ENCODE results near the gene FAM234B.

Gene FAM234B

GRCh38 chr12:13102461-13103195, 58.4 kb downstream of the FAM234B start:
- Mint-ChIP-seq H3K4me3 (peak overlapping the region; percentile 83), H3K36me3 (no peaks in the 10 kb centered on the region), H3K27me3 (no peaks in the 10 kb centered on the region), H3K9me3 (ENCODE audit: low read depth) (no peaks in the 10 kb centered on the region), H3K27ac (peak overlapping the region; percentile 79), H3K4me1 (ENCODE audit: low read depth) (peaks cover 48% of the 10 kb centered on the region)

- H3K9me3 Mint-ChIP-seq (ENCODE audit: low read depth) = no peaks in the 10 kb centered on the region
- H3K27me3 Mint-ChIP-seq = no peaks in the 10 kb centered on the region
- peak within 1 kb of the TSS; percentile 83 for H3K4me3 Mint-ChIP-seq
- H3K27ac Mint-ChIP-seq = peak within 1 kb of the TSS; percentile 79
- no peaks in the 10 kb centered on the region for H3K36me3 Mint-ChIP-seq
- peaks cover 39% of the 10 kb centered on the region for H3K4me1 Mint-ChIP-seq (ENCODE audit: low read depth)
Observed at GRCh38 chr12:13103391-13104033, 59.3 kb downstream of the FAM234B start, which contains the start of gene GSG1. Gene GSG1 (minus strand): TSS chr12:13103667. CDS start chr12:13103512, 155 bp downstream.

- H3K27ac Mint-ChIP-seq = peak overlapping the region; percentile 47
- H3K4me1 Mint-ChIP-seq (ENCODE audit: low read depth) = peaks cover 30% of the 10 kb centered on the region
Observed at GRCh38 chr12:13104409-13104808, 60.2 kb downstream of the FAM234B start.

GRCh38 chr12:13105781-13106180, 61.6 kb downstream of the FAM234B start:
- peaks cover 2% of the 10 kb centered on the region for H3K27me3 Mint-ChIP-seq
- H3K36me3 Mint-ChIP-seq = no peaks in the 10 kb centered on the region
- H3K4me3 Mint-ChIP-seq = no peak overlapping the region
- no peak overlapping the region for H3K27ac Mint-ChIP-seq
- H3K9me3 Mint-ChIP-seq (ENCODE audit: low read depth) = no peaks in the 10 kb centered on the region
- H3K4me1 Mint-ChIP-seq (ENCODE audit: low read depth) = peaks cover 18% of the 10 kb centered on the region

More at GRCh38 chr12:13104409-13104808, 60.2 kb downstream of the FAM234B start:
- Mint-ChIP-seq H3K9me3 (ENCODE audit: low read depth) (no peaks in the 10 kb centered on the region), H3K36me3 (no peaks in the 10 kb centered on the region), H3K4me3 (no peak overlapping the region), H3K27me3 (no peaks in the 10 kb centered on the region)

- peaks cover 16% of the 10 kb centered on the region for H3K4me1 Mint-ChIP-seq (ENCODE audit: low read depth)
- H3K27me3 Mint-ChIP-seq = peaks cover 2% of the 10 kb centered on the region
- no peaks in the 10 kb centered on the region for H3K36me3 Mint-ChIP-seq
- H3K4me3 Mint-ChIP-seq = no peak overlapping the region
- no peaks in the 10 kb centered on the region for H3K9me3 Mint-ChIP-seq (ENCODE audit: low read depth)
- H3K27ac Mint-ChIP-seq = no peak overlapping the region
Observed at GRCh38 chr12:13106666-13107065, 62.5 kb downstream of the FAM234B start.

GRCh38 chr12:13112968-13113367, 68.8 kb downstream of the FAM234B start:
- H3K4me1 Mint-ChIP-seq (ENCODE audit: low read depth) = no peaks in the 10 kb centered on the region
- peaks cover 5% of the 10 kb centered on the region for H3K27me3 Mint-ChIP-seq
- no peak overlapping the region for H3K4me3 Mint-ChIP-seq
- H3K27ac Mint-ChIP-seq = no peak overlapping the region
- H3K9me3 Mint-ChIP-seq (ENCODE audit: low read depth) = no peaks in the 10 kb centered on the region
- H3K36me3 Mint-ChIP-seq = no peaks in the 10 kb centered on the region

- Mint-ChIP-seq H3K4me1 (ENCODE audit: low read depth) (no peaks in the 10 kb centered on the region), H3K27me3 (peaks cover 5% of the 10 kb centered on the region), H3K27ac (no peak overlapping the region), H3K36me3 (no peaks in the 10 kb centered on the region), H3K4me3 (no peak overlapping the region), H3K9me3 (ENCODE audit: low read depth) (no peaks in the 10 kb centered on the region)
Observed at GRCh38 chr12:13114251-13115052, 70.3 kb downstream of the FAM234B start.

- peaks cover 3% of the 10 kb centered on the region for H3K27me3 Mint-ChIP-seq
- no peaks in the 10 kb centered on the region for H3K36me3 Mint-ChIP-seq
- H3K4me1 Mint-ChIP-seq (ENCODE audit: low read depth) = peaks cover 1% of the 10 kb centered on the region
- H3K4me3 Mint-ChIP-seq = no peak overlapping the region
- H3K9me3 Mint-ChIP-seq (ENCODE audit: low read depth) = no peaks in the 10 kb centered on the region
- H3K27ac Mint-ChIP-seq = no peak overlapping the region
Observed at GRCh38 chr12:13116259-13116658, 72.1 kb downstream of the FAM234B start.

- peaks cover 1% of the 10 kb centered on the region for H3K4me1 Mint-ChIP-seq (ENCODE audit: low read depth)
- no peaks in the 10 kb centered on the region for H3K9me3 Mint-ChIP-seq (ENCODE audit: low read depth)
- peaks cover 3% of the 10 kb centered on the region for H3K27me3 Mint-ChIP-seq
- H3K27ac Mint-ChIP-seq = no peak overlapping the region
- H3K36me3 Mint-ChIP-seq = no peaks in the 10 kb centered on the region
- no peak overlapping the region for H3K4me3 Mint-ChIP-seq
Observed at GRCh38 chr12:13117029-13117428, 72.8 kb downstream of the FAM234B start.

- Mint-ChIP-seq H3K9me3 (ENCODE audit: low read depth) (no peaks in the 10 kb centered on the region), H3K27me3 (no peaks in the 10 kb centered on the region), H3K36me3 (no peaks in the 10 kb centered on the region), H3K4me1 (ENCODE audit: low read depth) (peaks cover 1% of the 10 kb centered on the region), H3K27ac (no peak overlapping the region), H3K4me3 (no peak overlapping the region)
Observed at GRCh38 chr12:13119826-13120225, 75.6 kb downstream of the FAM234B start.

GRCh38 chr12:13120413-13120812, 76.2 kb downstream of the FAM234B start:
- Mint-ChIP-seq H3K27ac (no peak overlapping the region), H3K9me3 (ENCODE audit: low read depth) (no peaks in the 10 kb centered on the region), H3K27me3 (no peaks in the 10 kb centered on the region), H3K4me3 (no peak overlapping the region), H3K36me3 (no peaks in the 10 kb centered on the region), H3K4me1 (ENCODE audit: low read depth) (peaks cover 1% of the 10 kb centered on the region)

GRCh38 chr12:13121568-13121967, 77.4 kb downstream of the FAM234B start:
- Mint-ChIP-seq H3K4me1 (ENCODE audit: low read depth) (peaks cover 1% of the 10 kb centered on the region), H3K27me3 (no peaks in the 10 kb centered on the region), H3K9me3 (ENCODE audit: low read depth) (no peaks in the 10 kb centered on the region), H3K27ac (no peak overlapping the region), H3K36me3 (no peaks in the 10 kb centered on the region), H3K4me3 (no peak overlapping the region)

GRCh38 chr12:13124656-13125505, 80.7 kb downstream of the FAM234B start:
- Mint-ChIP-seq H3K4me1 (ENCODE audit: low read depth) (peaks cover 1% of the 10 kb centered on the region), H3K4me3 (no peak overlapping the region), H3K36me3 (no peaks in the 10 kb centered on the region), H3K27ac (no peak overlapping the region), H3K27me3 (peaks cover 2% of the 10 kb centered on the region), H3K9me3 (ENCODE audit: low read depth) (no peaks in the 10 kb centered on the region)

GRCh38 chr12:13125996-13126395, 81.8 kb downstream of the FAM234B start:
- Mint-ChIP-seq H3K27me3 (peaks cover 2% of the 10 kb centered on the region), H3K36me3 (no peaks in the 10 kb centered on the region), H3K4me1 (ENCODE audit: low read depth) (no peaks in the 10 kb centered on the region), H3K27ac (no peak overlapping the region), H3K9me3 (ENCODE audit: low read depth) (no peaks in the 10 kb centered on the region), H3K4me3 (no peak overlapping the region)

Data from activated naive CD8-positive, alpha-beta T cell (primary cell).